ENCODE data around the gene AP1AR. TPM values are rescaled to one million over a fixed set of nuclear protein-coding genes. Genes with fewer than 3 reads are reported as not detected.

The AP1AR gene
- total RNA-seq, 1 experiment from 2014 or later, result 27.6 TPM

- Histone ChIP-seq H2AFZ (no peak overlapping the region), H3K27ac (peak overlapping the region; percentile 75), H3K4me2 (peak overlapping the region; percentile 45; the same call in 1 of the 2 replicates), H3K9me2 (ENCODE audit: insufficient read depth) (0 out of 2 replicates have a peak, but pooled peaks cover 3% of the 10 kb centered on the region), H3K4me1 (replicated peaks; ENCODE audit: insufficient read depth) (peaks cover 30% of the 10 kb centered on the region), H3K79me2 (ENCODE audit: low read depth) (no peaks in the 10 kb centered on the region), H3F3A (ENCODE audit: insufficient read depth, low read depth) (peaks cover 25% of the 10 kb centered on the region), H4K20me1 (ENCODE audit: insufficient read depth) (no peaks in the 10 kb centered on the region), H3K9me3 (ENCODE audit: insufficient read depth, low read depth) (no peaks in the 10 kb centered on the region), H3K27me3 (ENCODE audit: insufficient read depth, low read depth) (no peaks in the 10 kb centered on the region), H3K36me3 (ENCODE audit: low read depth) (no peaks in the 10 kb centered on the region), H3K4me3 (peak overlapping the region; percentile 8; the same call in 1 of the 2 replicates)
- no TSS peak for BruUV-seq (replicated peaks)
- ChIA-PET CTCF (no interaction called here), POLR2A (ENCODE audit: unreplicated experiment) (interaction anchor here (0.7 kb wide), 1 partner anchor 56 kb away, joined by 4 read pairs; no protein-coding TSS in a partner anchor)
- intact Hi-C loops (cut with micrococcal nuclease; ENCODE audit: unreplicated experiment), result no loop called here
- no peak for TF ChIP-seq EZH2 (IDR thresholded peaks at IDR 0.05; ENCODE audit: low read depth)
- no peak for TF ChIP-seq CTCF (conservative IDR thresholded peaks at IDR 0.05)
- peak in 1 of 2 experiments; percentile 85 for DNase-seq
Measured at GRCh38 chr4:112199041-112199440, 32.5 kb upstream of the AP1AR start.

- no TSS peak for BruUV-seq (replicated peaks)
- no peak for TF ChIP-seq CTCF (conservative IDR thresholded peaks at IDR 0.05)
- TF ChIP-seq EZH2 (IDR thresholded peaks at IDR 0.05; ENCODE audit: low read depth), result no peak
- Histone ChIP-seq H3F3A (ENCODE audit: insufficient read depth, low read depth) (peaks cover 25% of the 10 kb centered on the region), H3K27me3 (ENCODE audit: insufficient read depth, low read depth) (no peaks in the 10 kb centered on the region), H3K9me3 (ENCODE audit: insufficient read depth, low read depth) (no peaks in the 10 kb centered on the region), H3K79me2 (ENCODE audit: low read depth) (no peaks in the 10 kb centered on the region), H4K20me1 (ENCODE audit: insufficient read depth) (no peaks in the 10 kb centered on the region), H3K4me2 (no peak overlapping the region), H3K4me1 (replicated peaks; ENCODE audit: insufficient read depth) (peaks cover 30% of the 10 kb centered on the region), H3K4me3 (no peak overlapping the region), H3K27ac (no peak overlapping the region), H2AFZ (no peak overlapping the region; the same call in 1 of the 2 replicates), H3K9me2 (ENCODE audit: insufficient read depth) (0 out of 2 replicates have a peak, but pooled peaks cover 3% of the 10 kb centered on the region), H3K36me3 (ENCODE audit: low read depth) (no peaks in the 10 kb centered on the region)
- intact Hi-C loops (cut with micrococcal nuclease; ENCODE audit: unreplicated experiment), result no loop called here
- DNase-seq, result no peak
- POLR2A ChIA-PET (ENCODE audit: unreplicated experiment), result interaction anchor here (0.6 kb wide), 1 partner anchor 13 kb away, joined by 3 read pairs; no protein-coding TSS in a partner anchor
- CTCF ChIA-PET, result interaction anchor here (0.6 kb wide), 1 partner anchor 78 kb away, joined by 5 read pairs; no protein-coding TSS in a partner anchor
Measured at GRCh38 chr4:112201915-112202505, 29.6 kb upstream of the AP1AR start.

- Histone ChIP-seq H2AFZ (no peak overlapping the region), H3K36me3 (ENCODE audit: low read depth) (no peaks in the 10 kb centered on the region), H3K9me3 (ENCODE audit: insufficient read depth, low read depth) (no peaks in the 10 kb centered on the region), H3K27ac (no peak overlapping the region), H3K4me2 (no peak overlapping the region), H3K9me2 (ENCODE audit: insufficient read depth) (no peaks in the 10 kb centered on the region), H4K20me1 (ENCODE audit: insufficient read depth) (no peaks in the 10 kb centered on the region), H3K27me3 (ENCODE audit: insufficient read depth, low read depth) (no peaks in the 10 kb centered on the region), H3F3A (ENCODE audit: insufficient read depth, low read depth) (peaks cover 19% of the 10 kb centered on the region), H3K4me1 (replicated peaks; ENCODE audit: insufficient read depth) (peaks cover 22% of the 10 kb centered on the region), H3K79me2 (ENCODE audit: low read depth) (no peaks in the 10 kb centered on the region), H3K4me3 (no peak overlapping the region)
- TF ChIP-seq EZH2 (IDR thresholded peaks at IDR 0.05; ENCODE audit: low read depth) (no peak), CTCF (conservative IDR thresholded peaks at IDR 0.05) (no peak)
- intact Hi-C loops (cut with micrococcal nuclease; ENCODE audit: unreplicated experiment), result no loop called here
- no TSS peak for BruUV-seq (replicated peaks)
- CTCF ChIA-PET, result interaction anchor here (0.6 kb wide), 1 partner anchor 17 kb away, joined by 3 read pairs; no protein-coding TSS in a partner anchor
- POLR2A ChIA-PET (ENCODE audit: unreplicated experiment), result no interaction called here
- DNase-seq, result no peak
Measured at GRCh38 chr4:112203593-112203992, 28.0 kb upstream of the AP1AR start.

Measured in PC-9 (cell line).